Kidney (tissue), 14 donors: Measurements from ENCODE around the gene HEG1. TPM values are rescaled to one million over a fixed set of nuclear protein-coding genes. Genes with fewer than 3 reads are reported as not detected.

Source experiments
- DNase-seq, 5 donors: peaks; one replicate each; pipeline ENCODE4 v3.0.0-alpha.2; 2013 to 2020
- FAIRE-seq: peaks from 2 replicates; lab custom pipeline; 2012; peaks lifted over from hg19 to GRCh38; lab: Jason Lieb, UNC
- H3K27ac ChIP-seq, 2 donors: one replicate each; pipeline ENCODE4 v1.7.0; 2013; ENCODE audit warnings: low read depth in 2 of 2, low read length in 2 of 2, inconsistent platforms in 1 of 2
- H3K27me3 ChIP-seq: one replicate; pipeline ENCODE4 v1.7.1; 2013; ENCODE audit warnings: low read length, inconsistent platforms; ENCODE audit not compliant: control insufficient read depth, insufficient read depth
- H3K36me3 ChIP-seq, 3 donors: one replicate each; pipeline versions ENCODE4 v1.7.0 to v1.7.1; 2013; ENCODE audit warnings: low read length in 3 of 3, control low read depth in 1 of 3, inconsistent platforms in 1 of 3; ENCODE audit not compliant: insufficient read depth in 3 of 3, control insufficient read depth in 2 of 3
- H3K4me1 ChIP-seq, 3 donors: one replicate each; pipeline versions ENCODE4 v1.7.0 to v1.7.1; 2013; ENCODE audit warnings: low read length in 3 of 3, inconsistent platforms in 1 of 3, low read depth in 1 of 3; ENCODE audit not compliant: control insufficient read depth in 2 of 3, insufficient read depth in 2 of 3
- H3K4me3 ChIP-seq, 3 donors: one replicate each; pipeline versions ENCODE4 v1.7.0 to v1.8.1; 2013; ENCODE audit warnings: low read length in 3 of 3, control low read depth in 1 of 3, inconsistent platforms in 1 of 3
- H3K9ac ChIP-seq, 3 donors: one replicate each; pipeline versions ENCODE4 v1.7.0 to v1.7.1; 2013; ENCODE audit warnings: low read length in 3 of 3, control low read depth in 1 of 3, inconsistent platforms in 1 of 3
- H3K9me3 ChIP-seq, 3 donors: one replicate each; pipeline versions ENCODE4 v1.7.0 to v1.7.1; 2013; ENCODE audit warnings: low read length in 3 of 3, control low read depth in 1 of 3, inconsistent platforms in 1 of 3; ENCODE audit not compliant: control insufficient read depth in 2 of 3, insufficient read depth in 1 of 3
- CTCF ChIP-seq: IDR thresholded peaks from 3 replicates; pipeline ENCODE4 v1.5.1; 2012; ENCODE audit warnings: mild to moderate bottlenecking, moderate library complexity, borderline replicate concordance; ENCODE audit not compliant: insufficient read depth; ENCODE audit errors: extremely low read depth
- intact Hi-C: fragments of 100-400 bp; cut with DNase I; formaldehyde crosslinking; loops from one replicate; pipeline ENCODE4 v1.11.1; 2022
- polyA plus RNA-seq: library from polyadenylated mRNA; stranded (reverse); fragments of 350-450 nt; fragmentation: Illumina TruSeq; extraction: RNeasy Lipid Tissue Mini Kit (QIAGEN cat#74804); gene quantifications from one replicate; pipeline ENCODE4 v1.2.3, GENCODE V29; 2014; ENCODE audit warnings: low read depth, low replicate concordance; ENCODE audit not compliant: insufficient read depth
- total RNA-seq: library from RNA; stranded (reverse); fragmentation: NEBNext Ultra II Directional; extraction: Animal tissue kit (Norgen Biotek cat#: 25700); gene quantifications from one replicate; pipeline ENCODE4 v1.2.1, GENCODE V29; 2021
- donor health status: control.
- donor health status: control.
- donor health status: control.
- donor health status: control.
- donor health status: control.
- donor health status: DM: yes; HTN: yes; CAD: no.
- donor health status: Normal renal cell carcinoma (clear cell type).

The HEG1 gene
- total and polyA plus RNA-seq, 2 donors from 2014 or later = 10.3 to 96.3 TPM

GRCh38 chr3:124926426-124927101 lies 129.2 kb downstream of the HEG1 start:
- Histone ChIP-seq H3K27ac (no peak overlapping the region), H3K27me3 (no peaks in the 10 kb centered on the region), H3K36me3 (no peaks in the 10 kb centered on the region), H3K9ac (no peak overlapping the region), H3K9me3 (no peaks in the 10 kb centered on the region), H3K4me1 (no peaks in the 10 kb centered on the region), H3K4me3 (no peak overlapping the region)
- no peak for TF ChIP-seq CTCF
- intact Hi-C loops = no loop called here
- no peak for DNase-seq
- no peak for FAIRE-seq

GRCh38 chr3:124924741-124925140 lies 131.1 kb downstream of the HEG1 start:
- no peaks in the 10 kb centered on the region for H3K36me3 ChIP-seq
- no peak for DNase-seq
- no peak overlapping the region for H3K4me3 ChIP-seq
- H3K27ac ChIP-seq = no peak overlapping the region
- FAIRE-seq = no peak
- no peak for TF ChIP-seq CTCF
- H3K27me3 ChIP-seq = no peaks in the 10 kb centered on the region
- intact Hi-C loops = no loop called here
- no peaks in the 10 kb centered on the region for H3K9me3 ChIP-seq
- no peaks in the 10 kb centered on the region for H3K4me1 ChIP-seq
- no peak overlapping the region for H3K9ac ChIP-seq

- no peak overlapping the region for H3K4me3 ChIP-seq
- FAIRE-seq = no peak
- no peak overlapping the region for H3K27ac ChIP-seq
- no peak for DNase-seq
- H3K9ac ChIP-seq = no peak overlapping the region
- H3K9me3 ChIP-seq = no peaks in the 10 kb centered on the region
- H3K4me1 ChIP-seq = no peaks in the 10 kb centered on the region
- no peaks in the 10 kb centered on the region for H3K36me3 ChIP-seq
- no peak for TF ChIP-seq CTCF
- no peaks in the 10 kb centered on the region for H3K27me3 ChIP-seq
- intact Hi-C loops = no loop called here
Measured at GRCh38 chr3:124923833-124924232, 132.0 kb downstream of the HEG1 start.

- H3K9ac ChIP-seq = no peak overlapping the region
- no peak for FAIRE-seq
- no peak for TF ChIP-seq CTCF
- no peak for DNase-seq
- intact Hi-C loops = no loop called here
- H3K36me3 ChIP-seq = no peaks in the 10 kb centered on the region
- H3K4me1 ChIP-seq = no peaks in the 10 kb centered on the region
- no peaks in the 10 kb centered on the region for H3K9me3 ChIP-seq
- H3K4me3 ChIP-seq = no peak overlapping the region
- no peaks in the 10 kb centered on the region for H3K27me3 ChIP-seq
- no peak overlapping the region for H3K27ac ChIP-seq
Measured at GRCh38 chr3:124920718-124921117, 135.1 kb downstream of the HEG1 start.
